OCI-LY7 (cell line): ENCODE measurements around the gene NGF.

ENCODE experiments used
- CTCF ChIP-seq: fragments of 200-600 bp; sonication (generic); conservative IDR thresholded peaks from 2 replicates; pipeline ENCODE4 v1.5.1; 2014; ENCODE audit warnings: mild to moderate bottlenecking, antibody characterized with exemption, low read length, moderate library complexity, mixed read lengths
- EZH2phosphoT487 ChIP-seq: fragments of 200-600 bp; sonication (generic); IDR thresholded peaks from 2 replicates; pipeline ENCODE4 v1.6.1; 2018; ENCODE audit warnings: low read depth, borderline replicate concordance, mild to moderate bottlenecking, mixed run types, antibody characterized with exemption, low read length, moderate library complexity, mixed read lengths

- TF ChIP-seq CTCF = no peak
- TF ChIP-seq EZH2phosphoT487 = no peak
These were observed 37.8 kb downstream of the NGF start for GRCh38 chr1:115300087-115300876.
